IPS DF 4.7 (cell line): ENCODE data around the gene NDUFB6.
"Not testable (repeated sequence)": the region's sequence is repeated elsewhere in the genome, so short reads cannot be mapped to it uniquely, and the experiment has no call there.

ENCODE experiments used
- DNase-seq: peaks from one replicate; pipeline ENCODE4 v3.0.0-alpha.2; 2013; ENCODE audit warnings: low spot score; ENCODE audit errors: extremely low read depth

Gene NDUFB6

DNA sequence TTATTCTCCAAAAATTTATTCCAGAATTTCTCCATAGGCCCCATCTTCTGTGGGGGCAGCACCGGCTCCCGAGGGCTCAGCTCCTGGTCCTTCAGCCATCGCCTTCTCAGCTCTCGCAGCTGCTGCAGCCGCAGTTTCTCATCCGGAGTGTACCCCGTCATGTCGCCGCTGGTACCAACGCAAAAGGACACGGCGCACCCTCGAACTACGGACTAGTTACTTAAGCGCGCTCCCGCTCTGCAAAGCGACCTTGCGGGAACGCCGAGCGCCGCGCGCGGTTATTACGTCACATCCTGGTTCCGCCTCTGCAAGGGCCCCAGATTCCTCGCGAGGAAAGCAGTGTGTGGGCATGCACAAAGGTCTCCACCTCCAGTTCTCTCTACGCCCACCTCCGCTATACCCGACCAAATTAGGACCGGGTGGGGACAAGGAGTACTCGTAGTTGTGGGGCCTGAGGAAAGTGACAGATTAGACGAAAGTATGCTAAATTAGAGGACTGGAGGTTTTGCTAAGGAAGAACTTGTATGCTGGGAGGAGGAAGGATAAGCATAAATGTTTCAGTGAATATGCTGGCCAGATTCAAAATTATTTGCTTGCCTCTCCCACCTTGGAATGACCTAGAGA lies at the start of gene NDUFB6:
Gene NDUFB6, minus strand, starts transcription at position 260 of the 624 bp plus-strand sequence. Its CDS starts 99 bp downstream, at position 161.
- no peak for DNase-seq

DNA sequence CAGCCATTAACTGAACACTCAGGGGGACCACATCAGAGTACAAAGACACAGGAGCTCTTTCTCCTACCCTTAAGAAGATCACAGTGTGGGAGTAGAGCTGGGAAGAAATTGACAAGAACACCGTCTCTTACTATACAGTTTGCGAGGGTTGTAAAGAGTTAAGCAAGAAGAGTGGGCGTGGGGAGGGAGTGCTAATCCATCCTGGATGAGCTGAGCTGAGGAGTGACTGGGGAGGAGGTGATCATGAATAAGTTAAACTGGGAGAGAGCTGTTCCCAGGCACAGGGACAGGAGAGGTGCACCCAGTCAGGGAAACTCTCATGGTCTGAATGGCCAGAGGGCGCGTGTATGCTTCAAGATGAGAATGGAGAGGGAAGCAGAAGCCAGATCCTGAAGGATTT lies 45.3 kb upstream of the NDUFB6 start:
- no peak for DNase-seq

DNA sequence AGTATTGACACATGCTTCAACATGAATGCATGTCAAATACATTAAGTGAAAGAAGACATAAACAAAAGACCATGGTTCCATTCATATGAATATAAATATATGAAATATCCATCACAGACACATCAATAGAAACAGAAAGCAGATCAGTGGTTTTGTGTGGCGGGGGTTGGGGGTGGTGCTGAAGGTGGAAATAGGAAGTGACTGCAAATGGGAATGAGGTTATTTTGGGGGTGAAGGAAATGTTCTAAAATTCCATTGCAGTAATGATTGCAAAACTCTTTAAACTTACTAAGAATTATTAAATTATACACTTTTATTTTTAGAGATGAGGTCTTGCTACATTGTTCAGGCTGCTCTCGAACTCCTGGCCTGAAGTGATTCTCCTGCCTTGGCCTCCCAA lies 33.9 kb upstream of the NDUFB6 start:
- DNase-seq: no peak

DNA sequence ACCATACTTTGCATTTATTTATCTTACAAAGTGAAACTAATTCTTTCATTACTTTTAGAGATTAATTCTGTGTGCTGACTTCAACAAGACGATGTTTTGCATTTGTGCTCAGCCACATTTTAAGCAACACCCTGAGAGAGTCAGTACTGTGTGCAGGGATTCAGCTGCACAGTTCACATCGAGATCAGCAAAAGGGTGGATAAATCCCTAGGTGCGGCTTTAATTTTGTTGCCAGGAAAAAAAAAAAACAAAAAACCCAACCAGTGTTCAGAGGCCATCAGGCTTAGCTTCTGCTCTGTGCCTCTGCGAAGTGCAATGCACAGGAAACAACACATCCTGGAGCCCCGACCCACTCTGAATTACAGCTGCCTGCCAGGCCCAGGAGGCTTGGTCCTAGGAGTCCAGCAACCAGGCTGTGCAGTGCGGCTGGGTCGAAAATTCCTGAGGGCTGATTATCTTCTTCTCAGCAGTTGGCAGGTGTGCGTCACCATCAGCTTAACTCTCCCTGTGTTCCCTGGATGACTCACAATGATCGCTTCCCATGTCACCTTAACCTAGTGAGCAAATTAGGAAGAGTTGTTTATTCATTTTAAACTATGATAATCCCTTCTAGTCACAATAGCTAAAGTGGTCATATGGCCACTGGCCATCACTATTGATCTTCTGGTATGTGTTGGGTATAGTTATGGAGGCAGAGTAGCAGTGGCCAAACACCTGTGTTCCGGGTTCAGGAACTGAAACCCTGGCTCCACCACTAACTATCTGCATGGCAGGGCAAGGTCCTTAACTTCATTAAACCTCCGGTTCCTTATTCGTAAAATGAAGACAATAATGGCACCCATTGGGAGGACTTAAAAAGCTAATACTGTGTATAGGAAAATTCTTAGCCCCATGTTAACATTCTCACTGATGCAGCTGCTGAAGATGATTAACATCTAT lies 31.2 kb upstream of the NDUFB6 start:
- no peak for DNase-seq

DNA sequence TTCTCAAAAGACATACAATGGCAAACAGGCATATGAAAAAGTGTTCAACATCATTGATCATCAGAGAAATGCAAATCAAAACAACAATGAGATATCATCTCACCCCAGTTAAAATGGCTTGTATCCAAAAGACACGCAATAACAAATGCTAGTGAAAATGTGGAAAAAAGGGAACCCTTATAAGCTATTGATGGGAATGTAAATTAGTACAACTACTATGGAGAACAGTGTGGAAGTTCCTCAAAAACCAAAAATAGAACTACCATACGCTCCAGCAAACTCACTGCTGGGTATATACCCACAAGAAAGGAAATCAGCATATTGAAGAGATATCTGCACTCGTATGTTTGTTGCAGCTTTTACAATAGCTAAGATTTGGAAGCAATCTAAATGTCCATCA lies 26.1 kb upstream of the NDUFB6 start:
- not testable (repeated sequence) for DNase-seq

DNA sequence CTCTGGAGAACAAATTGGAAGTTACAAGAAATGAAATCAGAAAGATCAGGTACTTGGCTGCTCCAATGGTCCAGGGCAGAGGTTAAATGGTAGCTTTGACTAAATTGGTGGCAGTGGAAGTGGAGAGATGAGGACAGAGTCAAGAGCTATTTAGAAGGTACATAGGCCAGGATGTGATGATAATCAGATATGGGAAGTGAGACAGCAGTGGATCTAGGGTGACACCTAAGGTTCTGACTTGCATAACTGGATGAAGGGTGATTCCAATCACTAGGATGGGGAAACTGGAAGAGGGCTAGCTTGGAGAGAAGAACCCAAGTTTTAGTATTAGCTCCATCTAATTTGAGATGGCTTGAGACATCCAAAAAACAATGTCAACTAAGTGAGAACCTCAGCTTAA lies 24.0 kb upstream of the NDUFB6 start:
- no peak for DNase-seq

DNA sequence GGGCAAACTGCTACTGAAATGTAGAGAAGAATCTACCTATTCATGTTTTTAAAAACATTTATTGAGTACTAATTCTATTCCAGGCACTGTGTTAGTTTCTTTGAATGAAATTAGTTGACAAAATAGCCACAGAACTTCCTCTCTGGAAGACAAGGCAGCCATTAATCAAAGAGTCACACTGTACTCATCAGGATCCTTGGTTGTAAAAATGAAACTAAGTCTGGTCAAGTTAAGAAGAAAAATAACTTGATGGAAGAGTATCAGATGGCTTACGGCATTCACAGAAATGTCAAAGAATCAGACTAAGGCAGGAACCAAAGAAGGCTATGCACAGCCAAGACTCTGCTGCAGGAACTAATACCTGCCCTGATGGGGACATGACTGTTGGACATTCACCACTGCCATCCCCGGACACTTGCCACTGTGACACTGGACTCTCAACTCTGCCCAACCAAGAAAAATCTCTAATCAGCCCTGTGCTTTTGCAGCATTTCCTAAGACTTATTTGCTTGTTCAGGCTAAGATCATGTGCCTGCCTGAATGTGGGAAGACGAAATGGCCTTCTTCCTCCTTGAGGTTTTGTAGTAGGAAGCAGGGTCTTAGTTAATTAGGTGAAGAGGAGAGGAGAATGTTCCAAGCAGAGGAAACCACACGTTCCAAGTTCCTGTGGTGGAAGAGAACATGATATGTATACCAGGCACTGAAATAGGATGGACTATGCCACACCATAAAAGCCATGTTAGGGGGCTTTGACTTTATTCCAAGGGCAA lies 23.3 kb upstream of the NDUFB6 start:
- no peak for DNase-seq

DNA sequence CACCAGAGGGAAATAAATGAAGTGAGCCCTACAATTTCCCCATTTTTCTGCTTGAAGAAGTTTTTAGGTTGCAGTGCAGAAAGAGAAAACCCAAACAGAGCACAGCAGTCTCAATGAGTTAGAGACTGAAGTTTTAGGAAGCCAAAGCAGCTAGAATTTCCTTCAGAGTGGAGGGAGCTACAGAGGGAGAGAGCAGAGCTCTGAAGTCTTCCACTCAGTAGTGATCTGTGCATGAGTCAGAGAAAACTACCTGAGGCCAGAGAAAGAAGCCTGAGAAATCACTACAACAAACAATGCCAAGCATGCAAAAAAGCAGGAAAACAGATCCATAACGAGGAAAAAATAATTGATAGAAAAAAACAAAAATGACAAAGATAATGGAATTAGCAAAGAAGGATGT lies 17.9 kb upstream of the NDUFB6 start:
- no peak for DNase-seq

DNA sequence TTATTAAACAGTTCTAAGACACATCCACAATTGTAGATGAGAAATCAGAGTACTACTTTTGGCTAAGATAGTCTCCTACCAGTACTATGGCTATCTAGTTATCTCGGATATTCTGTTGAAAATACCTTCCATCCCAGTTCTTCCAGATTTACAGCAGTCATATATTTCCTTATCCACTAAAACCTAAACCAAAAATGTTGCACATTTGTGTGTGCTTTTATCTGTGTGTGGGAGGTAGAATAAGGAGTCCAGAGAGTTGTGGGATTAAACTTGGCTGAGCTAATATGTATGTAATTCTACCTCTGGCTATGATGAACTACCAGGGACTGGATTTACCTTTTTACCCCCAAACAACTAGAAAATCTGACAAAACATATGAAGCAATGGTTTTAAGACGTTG lies 17.5 kb upstream of the NDUFB6 start:
- DNase-seq: no peak

DNA sequence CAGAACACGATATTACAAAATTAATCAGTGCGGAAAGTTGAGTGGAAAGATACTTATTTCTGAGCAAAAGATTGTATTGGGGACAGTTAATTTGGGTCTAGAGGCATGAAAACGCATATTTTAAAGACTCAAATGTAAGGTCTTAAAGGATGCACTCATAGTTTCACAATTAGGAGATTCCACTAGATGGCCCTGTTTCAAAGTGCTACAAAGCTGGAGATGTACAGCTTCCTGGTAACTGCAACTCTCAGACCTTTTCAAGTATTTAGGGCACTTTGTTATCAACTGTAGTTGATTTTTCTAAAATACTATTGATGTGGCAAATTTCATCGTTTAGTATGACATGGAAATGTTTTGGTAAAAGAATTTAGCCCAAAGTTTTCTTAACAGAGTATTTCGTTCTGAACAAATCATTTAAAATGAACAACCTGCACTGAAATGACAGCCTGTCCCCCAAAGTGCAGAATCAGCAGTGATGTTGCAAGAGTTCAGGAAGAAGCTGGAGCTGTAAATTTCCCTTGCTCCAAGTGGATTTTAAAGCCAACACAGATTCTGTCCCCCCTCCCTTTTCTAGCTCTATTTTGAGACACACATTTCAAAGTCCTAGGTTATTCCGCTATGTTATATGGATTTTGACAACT lies 16.2 kb upstream of the NDUFB6 start:
- no peak for DNase-seq

DNA sequence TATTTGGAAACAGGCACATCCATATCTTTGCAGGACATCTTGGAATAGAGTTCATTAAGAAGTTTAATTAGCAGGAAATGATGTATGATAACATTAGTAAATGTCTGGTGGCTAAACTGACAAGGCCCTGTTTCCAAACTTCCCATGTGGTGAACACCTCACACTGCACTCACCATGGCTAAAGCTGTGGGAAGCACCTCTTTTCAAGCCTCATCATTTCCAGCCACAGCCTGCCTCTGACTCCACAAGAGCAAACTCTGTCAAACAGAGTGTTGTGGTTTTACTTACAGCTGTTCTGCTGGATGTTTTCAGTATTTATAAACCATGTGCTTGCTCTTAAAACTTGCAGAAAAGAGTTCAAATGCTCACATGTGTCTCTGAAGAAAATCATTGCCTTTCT lies 14.9 kb upstream of the NDUFB6 start:
- no peak for DNase-seq

DNA sequence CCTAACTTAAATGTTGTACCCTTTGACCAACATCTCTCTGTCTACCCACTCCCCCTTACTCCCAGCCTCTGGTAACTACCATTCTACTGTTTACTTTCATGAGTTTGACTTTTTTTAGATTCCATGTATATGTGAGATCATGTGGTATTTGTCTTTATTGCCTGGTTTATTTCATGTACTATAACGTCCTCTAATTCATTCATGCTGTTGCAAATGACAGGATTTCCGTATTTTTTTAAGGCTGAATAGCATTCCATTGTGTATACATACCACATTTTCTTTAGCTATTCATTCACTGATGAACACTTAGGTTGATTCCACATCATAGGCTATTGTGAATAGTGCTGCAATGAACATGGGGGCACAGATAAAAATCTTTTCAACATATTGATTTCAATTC lies 11.8 kb upstream of the NDUFB6 start:
- DNase-seq: no peak

DNA sequence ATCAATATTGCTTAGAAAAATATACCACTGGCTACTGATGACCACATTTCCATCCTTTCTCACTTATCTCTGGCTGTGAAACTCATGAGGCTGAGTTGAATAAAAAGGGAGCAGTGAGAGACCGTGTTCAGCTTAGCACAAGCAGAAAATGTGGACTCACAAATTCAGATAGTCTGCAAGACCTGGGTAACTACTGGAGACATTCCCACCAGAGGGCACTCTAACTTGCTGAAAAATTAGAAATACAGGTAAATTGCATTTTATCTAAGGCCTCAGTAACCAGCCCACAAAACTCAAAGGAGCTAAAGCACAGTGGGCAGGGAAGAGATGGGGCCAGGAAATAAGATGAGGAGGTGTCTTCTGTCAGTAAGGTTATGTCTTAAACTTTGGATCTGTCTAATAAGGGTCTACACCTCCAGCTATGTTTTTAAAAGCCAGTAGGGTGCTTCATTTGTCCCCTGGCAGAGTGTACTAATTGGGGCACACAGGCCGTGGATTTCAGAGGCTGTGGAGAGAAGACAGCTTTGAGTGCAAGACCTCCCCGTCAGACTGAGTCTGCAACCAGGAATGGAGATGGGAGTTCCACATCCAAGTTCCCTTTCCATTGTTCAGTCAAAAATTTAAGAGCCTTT lies 8.7 kb upstream of the NDUFB6 start:
- no peak for DNase-seq

DNA sequence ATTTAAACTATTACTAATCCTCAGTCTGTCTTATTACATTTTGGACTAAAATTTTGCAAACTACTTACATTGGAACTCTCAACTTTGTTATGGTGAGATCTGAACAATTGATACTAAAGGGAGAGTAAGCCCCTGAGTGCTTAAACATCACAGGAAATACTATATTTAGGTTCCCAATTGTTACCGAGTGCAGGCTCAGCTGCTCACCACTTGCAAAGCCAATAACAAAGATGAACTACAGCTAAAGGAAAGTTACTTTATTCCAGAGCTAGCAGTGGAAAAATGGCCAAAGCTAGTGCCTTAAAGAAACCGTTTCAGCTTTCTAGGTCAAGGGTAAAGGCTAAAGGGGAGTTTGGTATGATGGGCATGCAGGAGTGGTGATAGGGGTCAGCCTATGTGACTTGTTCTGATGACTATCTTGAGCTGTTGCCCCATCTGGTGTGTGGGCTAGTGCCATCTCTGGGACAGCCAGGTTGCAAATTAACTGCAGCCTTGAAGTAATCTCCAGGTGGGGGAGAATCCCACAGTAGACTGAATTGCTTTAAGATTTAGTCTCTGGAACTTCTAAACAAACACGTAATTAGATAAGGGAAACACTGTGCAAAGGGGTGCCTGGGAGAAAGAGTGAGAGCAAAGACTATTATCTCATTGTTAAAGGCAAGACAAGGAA lies 7.8 kb upstream of the NDUFB6 start:
- no peak for DNase-seq

DNA sequence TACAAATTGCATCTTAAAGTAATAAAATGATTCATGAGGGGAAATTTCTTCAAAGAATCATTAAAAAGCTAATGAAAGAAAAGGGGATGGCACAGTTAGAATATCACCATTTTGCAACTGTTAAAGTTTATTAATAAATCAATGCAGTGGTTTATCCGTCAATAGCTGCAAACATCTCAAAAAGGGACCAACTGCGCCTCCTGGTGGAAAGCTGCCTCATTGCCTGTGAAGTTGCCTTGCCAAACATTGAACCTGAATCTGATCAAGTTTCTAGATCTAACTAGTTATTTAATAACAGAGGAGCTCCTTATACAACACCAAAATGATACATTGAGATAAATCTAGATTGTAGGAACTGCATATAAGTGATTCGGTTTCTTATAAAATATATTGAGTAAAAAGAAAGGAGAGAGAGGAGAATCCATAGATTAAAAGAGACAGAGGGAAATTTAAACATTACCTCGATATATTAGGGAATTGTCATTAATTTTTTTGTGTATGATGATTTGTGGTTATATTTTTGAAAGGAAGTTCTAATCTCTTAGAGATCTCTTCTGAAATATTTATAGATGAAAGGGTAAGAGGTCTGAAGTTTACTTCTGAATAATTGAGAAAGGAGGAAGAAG lies 6.9 kb upstream of the NDUFB6 start:
- DNase-seq: no peak

DNA sequence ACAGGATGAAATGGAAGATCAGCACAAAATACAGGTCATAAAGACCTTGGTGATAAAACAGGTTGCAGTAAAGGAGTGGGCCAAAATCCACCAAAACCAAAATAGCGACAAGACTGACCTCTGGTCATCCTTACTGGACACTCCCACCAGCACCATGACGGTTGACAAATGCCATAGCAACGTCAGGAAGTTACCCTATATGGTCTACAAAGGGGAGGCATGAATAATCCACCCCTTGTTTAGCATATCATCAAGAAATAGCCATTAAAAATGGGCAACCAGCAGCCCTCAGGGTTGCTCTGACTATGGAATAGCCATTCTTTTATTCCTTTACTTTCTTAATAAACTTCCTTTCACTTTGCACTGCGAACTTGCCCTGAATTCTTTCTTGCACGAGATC lies 6.0 kb upstream of the NDUFB6 start:
- no peak for DNase-seq

DNA sequence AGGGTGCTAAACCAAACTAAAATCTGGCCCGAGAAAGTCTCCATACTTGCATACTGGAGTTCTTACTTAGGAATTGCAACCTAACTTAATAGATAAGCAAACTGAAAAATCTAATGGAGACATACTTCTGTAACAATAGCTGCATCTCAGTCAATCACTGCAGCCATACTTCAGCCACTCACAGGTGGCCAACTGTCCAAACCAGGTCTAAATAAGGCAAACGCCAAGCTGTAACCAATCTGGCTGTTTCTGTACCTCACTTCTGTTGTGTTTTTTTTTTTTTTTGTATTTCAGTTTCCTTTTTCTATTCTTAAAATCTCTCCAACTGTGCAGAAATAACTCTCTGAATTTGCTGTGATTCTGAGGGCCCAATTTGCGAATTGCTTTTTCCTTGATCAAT lies 4.4 kb upstream of the NDUFB6 start:
- DNase-seq: no peak

DNA sequence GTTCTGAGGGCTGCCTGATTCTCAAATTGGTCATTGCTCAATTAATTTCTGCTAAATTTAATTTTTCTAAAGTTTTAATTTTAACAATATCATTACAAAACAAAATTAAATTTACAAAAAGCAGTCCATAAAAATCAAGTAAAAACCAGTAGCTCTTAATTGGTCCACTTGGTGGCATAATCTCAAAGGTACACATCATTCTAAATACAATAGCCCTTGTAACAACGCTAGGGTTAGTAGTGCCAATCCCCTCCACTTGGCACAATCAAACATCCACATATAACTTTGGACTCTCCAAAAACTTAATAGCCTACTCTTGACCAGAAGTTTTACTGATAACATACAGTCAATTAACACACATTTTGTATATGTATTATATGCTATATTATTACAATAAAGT lies 1.9 kb upstream of the NDUFB6 start:
- no peak for DNase-seq

DNA sequence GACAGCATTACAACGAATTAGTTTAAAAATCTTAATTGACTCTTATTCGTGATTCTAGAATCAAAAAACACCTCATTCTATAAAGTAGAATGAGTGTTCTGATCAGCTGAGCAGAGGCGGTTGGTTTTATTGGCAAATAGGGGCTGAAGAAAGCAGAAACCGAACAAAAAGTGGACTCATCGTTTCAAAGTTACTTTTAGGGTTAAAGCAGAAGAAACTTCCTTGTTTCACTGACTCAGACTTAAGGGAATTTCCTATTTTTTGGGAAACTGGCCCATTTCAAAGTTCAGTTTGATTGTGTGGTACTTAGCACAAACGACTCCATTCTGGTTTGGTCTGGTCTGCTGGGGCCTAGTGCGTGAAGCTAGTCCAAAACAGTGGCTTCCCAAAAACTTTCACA lies 862 bp upstream of the NDUFB6 start:
- DNase-seq: no peak
